ENCODE results near the gene PINK1. TPM values are rescaled to one million over a fixed set of nuclear protein-coding genes. Genes with fewer than 3 reads are reported as not detected.

The PINK1 gene
- total RNA-seq, 1 experiment from 2014 or later, result 129 TPM

GRCh38 chr1:20654104-20654690 is 20.9 kb downstream of the PINK1 start:
- 0 out of 2 replicates have a peak, but pooled peaks cover 5% of the 10 kb centered on the region for H4K20me1 ChIP-seq (ENCODE audit: low read length)
- H3K27ac ChIP-seq (ENCODE audit: low read length), result no peak overlapping the region
- no peaks in the 10 kb centered on the region for H3F3A ChIP-seq (ENCODE audit: low read length, unreplicated experiment)
- ChIA-PET POLR2A (ENCODE audit: unreplicated experiment) (no interaction called here), CTCF (interaction anchor here (0.6 kb wide), 1 partner anchor 541 kb away, joined by 3 read pairs; no protein-coding TSS in a partner anchor)
- no peak overlapping the region for H2AFZ ChIP-seq (ENCODE audit: low read length)
- no peaks in the 10 kb centered on the region for H3K27me3 ChIP-seq (ENCODE audit: low read length)
- no peaks in the 10 kb centered on the region for H3K9me2 ChIP-seq (replicated peaks; ENCODE audit: low read length)
- peaks cover 36% of the 10 kb centered on the region for H3K79me2 ChIP-seq (ENCODE audit: low read length)
- ATAC-seq (no peak; the same call in 1 of the 2 replicates), DNase-seq (no peak)
- H3K9ac ChIP-seq (ENCODE audit: low read length), result no peak overlapping the region
- H3K36me3 ChIP-seq (ENCODE audit: low read depth, low read length), result peaks cover 78% of the 10 kb centered on the region
- no peak overlapping the region for H3K4me3 ChIP-seq (ENCODE audit: low read length)
- intact Hi-C loops (cut with micrococcal nuclease), result no loop called here
- BruUV-seq (replicated peaks), result no TSS peak
- H3K4me2 ChIP-seq (ENCODE audit: low read length), result no peak overlapping the region
- TF ChIP-seq, protein P1, sequence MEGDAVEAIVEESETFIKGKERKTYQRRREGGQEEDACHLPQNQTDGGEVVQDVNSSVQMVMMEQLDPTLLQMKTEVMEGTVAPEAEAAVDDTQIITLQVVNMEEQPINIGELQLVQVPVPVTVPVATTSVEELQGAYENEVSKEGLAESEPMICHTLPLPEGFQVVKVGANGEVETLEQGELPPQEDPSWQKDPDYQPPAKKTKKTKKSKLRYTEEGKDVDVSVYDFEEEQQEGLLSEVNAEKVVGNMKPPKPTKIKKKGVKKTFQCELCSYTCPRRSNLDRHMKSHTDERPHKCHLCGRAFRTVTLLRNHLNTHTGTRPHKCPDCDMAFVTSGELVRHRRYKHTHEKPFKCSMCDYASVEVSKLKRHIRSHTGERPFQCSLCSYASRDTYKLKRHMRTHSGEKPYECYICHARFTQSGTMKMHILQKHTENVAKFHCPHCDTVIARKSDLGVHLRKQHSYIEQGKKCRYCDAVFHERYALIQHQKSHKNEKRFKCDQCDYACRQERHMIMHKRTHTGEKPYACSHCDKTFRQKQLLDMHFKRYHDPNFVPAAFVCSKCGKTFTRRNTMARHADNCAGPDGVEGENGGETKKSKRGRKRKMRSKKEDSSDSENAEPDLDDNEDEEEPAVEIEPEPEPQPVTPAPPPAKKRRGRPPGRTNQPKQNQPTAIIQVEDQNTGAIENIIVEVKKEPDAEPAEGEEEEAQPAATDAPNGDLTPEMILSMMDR (conservative IDR thresholded peaks at IDR 0.05; ENCODE audit: low read depth, low read length), result no peak
- TF ChIP-seq EZH2phosphoT487 (IDR thresholded peaks at IDR 0.05; ENCODE audit: borderline replicate concordance, low read length) (no peak), EZH2 (IDR thresholded peaks at IDR 0.05; ENCODE audit: low read length, unreplicated experiment) (no peak)
- no peaks in the 10 kb centered on the region for H3K9me3 ChIP-seq (ENCODE audit: low read length)
- H3K4me1 ChIP-seq (ENCODE audit: insufficient read depth, low read length), result no peaks in the 10 kb centered on the region

GRCh38 chr1:20657024-20657423 is 23.8 kb downstream of the PINK1 start:
- no peak for ATAC-seq

More at GRCh38 chr1:20657024-20657423, 23.8 kb downstream of the PINK1 start:
- H3K9ac ChIP-seq (ENCODE audit: low read length), result no peak overlapping the region
- ChIA-PET POLR2A (ENCODE audit: unreplicated experiment) (no interaction called here), CTCF (no interaction called here)
- no peaks in the 10 kb centered on the region for H3K9me3 ChIP-seq (ENCODE audit: low read length)
- TF ChIP-seq, protein P1 (conservative IDR thresholded peaks at IDR 0.05; ENCODE audit: low read depth, low read length), result no peak
- TF ChIP-seq EZH2phosphoT487 (IDR thresholded peaks at IDR 0.05; ENCODE audit: borderline replicate concordance, low read length) (no peak), EZH2 (IDR thresholded peaks at IDR 0.05; ENCODE audit: low read length, unreplicated experiment) (no peak)
- peaks cover 58% of the 10 kb centered on the region for H3K36me3 ChIP-seq (ENCODE audit: low read depth, low read length)
- H3K27me3 ChIP-seq (ENCODE audit: low read length), result no peaks in the 10 kb centered on the region
- peaks cover 8% of the 10 kb centered on the region; the same call in 1 of the 2 replicates for H3K4me1 ChIP-seq (ENCODE audit: insufficient read depth, low read length)
- H3K4me3 ChIP-seq (ENCODE audit: low read length), result no peak overlapping the region
- DNase-seq, result no peak
- no peak overlapping the region for H2AFZ ChIP-seq (ENCODE audit: low read length)
- H4K20me1 ChIP-seq (ENCODE audit: low read length), result 0 out of 2 replicates have a peak, but pooled peaks cover 5% of the 10 kb centered on the region
- H3F3A ChIP-seq (ENCODE audit: low read length, unreplicated experiment), result no peaks in the 10 kb centered on the region
- no peak overlapping the region for H3K27ac ChIP-seq (ENCODE audit: low read length)
- BruUV-seq (replicated peaks), result no TSS peak
- no peaks in the 10 kb centered on the region for H3K9me2 ChIP-seq (replicated peaks; ENCODE audit: low read length)
- H3K79me2 ChIP-seq (ENCODE audit: low read length), result peaks cover 56% of the 10 kb centered on the region
- no peak overlapping the region for H3K4me2 ChIP-seq (ENCODE audit: low read length)
- intact Hi-C loops (cut with micrococcal nuclease), result no loop called here
